GM21825 (cell line): Measurements from ENCODE around the gene IL1B.

ENCODE experiments used
- ATAC-seq: cut with Tn5 transposase; IDR thresholded peaks from one replicate; pipeline ENCODE4 v1.9.1; 2021; ENCODE audit warnings: mild to moderate bottlenecking, moderate library complexity; ENCODE audit not compliant: unreplicated experiment

The IL1B gene

DNA sequence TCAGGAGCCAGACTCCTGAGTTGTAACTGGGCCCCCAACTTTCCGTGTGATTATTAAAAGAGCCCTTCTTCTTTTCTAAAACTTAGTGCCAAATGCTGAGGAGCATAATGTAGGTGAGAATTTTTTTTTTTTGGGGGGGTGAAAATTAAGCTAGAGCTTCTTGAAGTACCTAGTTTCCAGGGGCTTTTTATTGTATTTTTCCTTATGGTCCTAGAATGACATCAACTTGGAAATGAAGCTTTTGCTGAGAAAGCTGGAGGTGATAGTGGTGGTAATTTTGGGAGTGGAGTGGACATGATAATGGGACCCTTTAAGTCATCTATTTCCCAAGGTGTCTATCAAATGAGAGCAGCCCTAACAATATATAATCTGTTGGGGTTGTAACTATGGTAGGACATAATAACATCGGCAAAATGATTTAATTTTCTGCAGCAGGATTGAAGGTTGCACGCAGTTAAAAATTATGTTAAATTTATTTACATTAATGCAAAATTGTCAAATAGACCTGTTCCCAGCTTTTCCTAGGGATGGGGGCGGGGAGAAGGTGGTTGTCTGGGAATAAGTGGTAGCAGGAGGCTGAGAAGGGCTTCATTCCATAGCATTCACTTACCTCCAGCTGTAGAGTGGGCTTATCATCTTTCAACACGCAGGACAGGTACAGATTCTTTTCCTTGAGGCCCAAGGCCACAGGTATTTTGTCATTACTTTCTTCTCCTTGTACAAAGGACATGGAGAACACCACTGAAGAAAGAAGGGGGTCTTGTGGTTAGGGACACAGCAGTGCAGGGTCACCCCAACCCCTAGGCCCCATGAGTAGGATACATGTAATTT is 5.7 kb downstream of the IL1B start:
- ATAC-seq = no peak

DNA sequence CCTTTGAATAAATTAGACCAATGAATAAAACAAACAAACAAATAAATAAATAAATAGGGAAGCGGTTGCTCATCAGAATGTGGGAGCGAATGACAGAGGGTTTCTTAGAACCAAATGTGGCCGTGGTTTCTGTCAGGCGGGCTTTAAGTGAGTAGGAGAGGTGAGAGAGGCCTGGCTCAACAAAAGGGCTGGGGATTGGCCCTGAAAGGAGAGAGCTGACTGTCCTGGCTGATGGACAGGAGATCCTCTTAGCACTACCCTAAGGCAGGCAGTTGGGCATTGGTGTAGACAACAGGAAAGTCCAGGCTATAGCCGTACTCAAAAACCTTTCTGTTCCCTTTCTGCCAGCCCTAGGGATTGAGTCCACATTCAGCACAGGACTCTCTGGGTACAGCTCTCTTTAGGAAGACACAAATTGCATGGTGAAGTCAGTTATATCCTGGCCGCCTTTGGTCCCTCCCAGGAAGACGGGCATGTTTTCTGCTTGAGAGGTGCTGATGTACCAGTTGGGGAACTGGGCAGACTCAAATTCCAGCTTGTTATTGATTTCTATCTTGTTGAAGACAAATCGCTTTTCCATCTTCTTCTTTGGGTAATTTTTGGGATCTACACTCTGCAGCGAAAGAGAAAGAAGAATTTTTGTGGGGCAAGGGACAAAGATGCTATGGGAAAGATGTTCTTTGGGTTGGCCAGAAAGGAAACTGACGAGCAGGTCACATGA is 6.5 kb downstream of the IL1B start:
- no peak for ATAC-seq

DNA sequence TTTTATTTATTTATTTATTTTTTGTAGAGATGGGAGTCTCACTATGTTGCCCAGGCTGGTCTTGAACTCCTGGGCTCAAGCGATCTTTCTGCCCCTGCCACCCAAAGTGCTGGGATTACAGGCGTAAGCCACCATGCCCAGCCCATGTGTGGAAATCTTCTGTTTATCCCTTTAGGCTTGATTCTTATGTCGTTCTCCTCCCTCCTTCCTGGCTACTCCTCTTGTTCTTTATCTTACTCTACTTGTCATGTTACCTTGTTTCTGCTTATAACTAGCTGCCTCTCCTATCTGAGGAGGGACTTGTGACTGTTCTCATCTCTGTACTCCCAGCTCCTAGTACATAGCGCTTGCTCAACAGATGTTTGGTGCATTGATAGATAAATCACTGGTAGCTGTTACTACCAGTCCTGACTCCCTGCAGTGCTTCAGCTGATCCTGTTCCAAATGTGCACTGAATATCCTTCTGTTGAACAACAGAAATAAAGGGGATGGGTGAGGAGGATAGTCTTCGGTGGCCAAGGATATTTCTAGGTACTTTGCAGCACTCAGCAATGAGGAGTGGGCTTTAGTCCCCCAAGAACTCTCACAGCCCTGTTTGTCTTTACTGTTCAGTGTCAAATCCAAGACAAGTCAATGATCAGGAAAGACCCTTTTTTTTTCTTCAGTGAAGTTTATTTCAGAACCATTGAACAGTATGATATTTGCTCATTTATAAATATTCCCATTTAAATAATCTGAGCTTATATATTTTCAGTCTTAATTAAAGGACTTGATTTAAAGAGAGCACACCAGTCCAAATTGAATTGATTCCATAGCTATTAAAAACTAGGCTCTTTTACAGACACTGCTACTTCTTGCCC is 7.2 kb downstream of the IL1B start:
- ATAC-seq = no peak

DNA sequence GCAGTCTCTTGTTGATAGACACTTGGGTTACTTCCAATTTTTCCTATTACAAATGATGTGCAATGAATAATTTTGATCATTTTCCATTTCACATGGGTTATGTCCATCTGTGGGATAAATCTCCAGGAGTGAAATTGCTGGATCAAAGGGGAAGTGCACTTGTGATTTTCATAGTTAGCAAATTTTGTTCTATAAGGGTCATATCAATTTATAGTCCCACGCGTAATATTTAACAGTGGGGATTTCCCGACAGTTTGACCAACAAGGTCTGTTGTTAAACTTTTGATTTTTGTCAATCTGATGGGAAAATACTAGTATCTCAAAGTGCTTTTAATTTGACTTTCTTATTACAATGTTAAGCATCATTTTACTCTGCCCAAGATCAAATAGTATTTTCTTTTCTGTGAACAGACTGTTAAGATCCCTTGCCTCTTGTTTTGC is 8.3 kb downstream of the IL1B start:
- ATAC-seq = no peak

DNA sequence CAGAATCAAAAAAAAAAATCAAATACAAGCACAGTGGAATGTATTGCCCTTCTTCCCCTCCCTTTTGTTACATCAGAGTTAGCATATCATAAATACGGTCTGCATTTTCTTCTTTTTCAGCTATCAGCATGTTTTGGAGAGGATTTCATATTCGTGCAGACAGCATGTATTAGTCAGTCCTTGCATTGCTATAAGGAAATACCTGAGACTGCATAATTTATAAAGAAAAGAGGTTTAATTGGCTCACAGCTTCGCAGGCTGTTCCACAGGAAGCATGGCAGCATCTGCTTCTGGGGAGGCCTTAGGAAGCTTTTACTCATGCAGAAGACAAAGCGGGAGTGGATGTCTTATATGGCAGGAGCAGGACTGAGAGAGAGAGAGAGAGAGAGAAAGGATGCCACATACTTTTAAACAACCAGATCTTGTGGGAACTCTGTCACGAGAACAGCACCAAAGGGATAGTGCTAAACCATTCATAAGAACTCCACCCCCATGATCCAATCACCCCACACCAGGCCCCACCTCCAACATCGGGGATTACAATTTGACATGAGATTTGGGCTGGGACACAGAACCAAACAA is 8.9 kb downstream of the IL1B start:
- ATAC-seq = no peak

DNA sequence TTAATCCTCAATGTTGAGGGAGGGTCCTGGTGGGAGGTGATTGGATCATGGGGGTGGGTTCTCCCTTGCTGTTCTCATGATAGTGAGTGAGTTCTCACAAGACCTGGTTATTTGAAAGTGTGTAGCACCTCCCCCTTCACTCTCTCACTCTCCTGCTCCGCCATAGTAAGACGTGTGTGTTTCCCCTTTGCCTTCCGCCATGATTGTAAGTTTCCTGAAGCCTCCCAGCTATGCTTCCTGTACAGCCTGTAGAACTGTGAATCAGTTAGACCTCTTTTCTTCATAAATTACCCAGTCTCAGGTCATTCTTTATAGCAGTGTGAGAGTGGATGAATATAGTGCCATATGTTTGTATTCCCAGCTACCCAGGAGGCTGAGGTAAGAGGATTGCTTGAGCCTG is 9.6 kb downstream of the IL1B start:
- ATAC-seq = no peak

DNA sequence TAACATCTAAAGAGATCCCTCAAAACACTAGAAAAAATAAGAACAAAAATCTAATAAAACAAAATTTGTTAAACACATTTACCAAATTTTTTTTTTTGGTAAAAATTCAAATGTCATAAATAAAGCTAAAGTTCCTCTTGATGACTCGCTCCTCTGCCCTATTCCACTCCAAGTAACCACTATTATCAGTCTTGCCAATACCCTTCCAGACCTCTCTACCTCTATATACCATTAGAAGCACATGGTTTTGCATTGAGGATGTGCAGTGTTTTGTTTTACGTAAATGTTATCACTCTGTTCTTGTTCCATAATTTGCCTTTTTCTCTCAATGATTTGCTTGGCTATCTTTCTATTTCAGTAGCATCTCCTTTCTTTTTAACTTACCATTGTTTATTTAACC is 10.9 kb downstream of the IL1B start:
- ATAC-seq = no peak

DNA sequence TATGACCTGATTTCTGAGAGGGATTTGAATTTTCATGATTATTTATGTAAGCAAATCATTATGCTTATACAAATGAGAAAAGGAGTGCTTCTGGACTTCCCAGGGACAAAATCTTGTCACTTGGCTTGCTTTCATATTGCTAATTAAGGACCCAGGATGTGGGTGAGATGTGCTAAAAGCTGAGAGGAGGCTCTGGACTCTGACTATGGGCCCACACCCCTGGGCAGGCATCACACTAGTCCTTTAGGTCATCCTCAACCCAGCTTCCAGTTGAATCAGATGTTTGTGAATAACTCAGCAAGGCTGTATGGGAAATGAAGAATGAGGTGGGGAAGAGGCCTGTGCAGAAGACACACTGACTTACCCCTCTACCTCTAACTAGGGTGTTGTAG is 11.9 kb downstream of the IL1B start:
- no peak for ATAC-seq

DNA sequence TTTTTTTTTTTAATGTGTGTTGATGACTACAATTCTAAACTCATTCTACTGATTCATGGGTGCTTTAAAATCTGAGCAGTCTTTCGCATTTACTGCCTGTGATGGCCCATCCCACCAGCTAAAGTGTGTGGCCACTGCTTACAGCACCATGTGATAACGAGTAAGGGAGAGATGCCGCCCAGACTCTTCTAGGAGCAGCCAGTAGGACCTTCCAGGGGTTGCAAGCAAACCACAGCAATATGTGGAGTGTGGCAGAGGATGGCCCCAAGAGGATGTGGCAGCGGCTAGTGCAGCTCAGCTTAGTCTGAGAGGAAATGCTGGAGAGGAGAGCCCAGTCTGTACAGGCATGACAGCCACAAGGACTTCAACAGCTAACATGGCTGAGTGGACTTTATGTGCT is 14.9 kb downstream of the IL1B start:
- no peak for ATAC-seq

GRCh38 chr2:112821142-112821541 is 15.4 kb downstream of the IL1B start:
- ATAC-seq = no peak

- no peak for ATAC-seq
Observed at GRCh38 chr2:112820343-112820742, 16.2 kb downstream of the IL1B start.

DNA sequence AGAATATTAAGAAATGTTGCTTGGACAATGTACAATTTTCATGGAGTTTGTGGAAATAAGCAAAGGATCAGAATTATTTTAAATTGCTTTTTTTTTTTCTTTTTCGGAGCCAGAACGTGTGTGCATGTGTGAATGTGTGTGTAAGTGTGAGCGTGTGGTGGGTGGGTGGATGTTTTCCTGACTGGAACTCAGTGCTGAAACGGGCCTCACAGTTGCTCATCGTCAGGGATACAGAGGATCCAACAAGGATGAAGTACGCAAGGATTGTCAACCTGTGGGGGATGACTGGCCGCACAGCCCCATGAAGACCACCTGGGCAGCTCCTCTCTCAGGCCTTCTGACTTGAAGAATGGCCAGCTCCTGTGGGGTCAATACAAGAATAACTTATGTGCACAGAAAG is 17.5 kb downstream of the IL1B start:
- ATAC-seq = no peak

DNA sequence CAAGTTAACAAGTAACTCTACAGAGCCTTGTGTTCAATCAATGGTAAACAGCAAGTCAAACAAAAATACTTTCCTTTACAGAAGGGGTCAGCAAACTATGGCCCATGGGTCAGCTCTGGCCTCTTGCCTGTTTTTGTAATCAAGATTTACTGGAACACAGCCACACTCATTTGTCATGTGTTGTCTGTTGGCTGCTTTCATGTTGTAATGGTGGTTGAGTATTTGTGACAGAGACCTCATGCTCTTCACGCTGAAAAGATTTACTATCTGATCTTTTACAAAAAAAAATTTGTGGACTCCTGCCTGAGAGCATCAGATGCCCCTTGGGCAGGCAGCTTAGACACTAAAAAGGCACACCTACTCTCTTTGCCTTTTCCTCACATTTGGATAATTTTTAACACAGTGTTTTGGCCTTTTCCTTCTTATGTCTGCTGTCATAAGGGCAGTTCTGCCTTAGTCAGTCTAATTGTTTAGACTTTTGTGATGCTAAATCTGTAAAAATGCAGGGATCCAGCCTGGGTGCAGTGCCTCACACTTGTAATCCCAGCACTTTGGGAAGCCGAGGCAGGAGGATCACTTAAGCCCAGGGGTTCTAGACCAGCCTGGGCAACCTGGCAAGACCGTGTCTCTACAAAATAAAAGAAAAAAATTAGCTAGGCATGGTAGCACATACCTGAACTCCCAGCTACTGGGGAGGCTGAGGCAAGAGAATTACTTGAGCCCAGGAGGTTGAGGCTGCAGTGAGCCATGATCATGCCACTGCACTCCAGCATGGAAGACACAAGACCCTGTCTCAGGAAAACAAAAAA is 18.3 kb downstream of the IL1B start:
- no peak for ATAC-seq

GRCh38 chr2:112817082-112817689 is 19.4 kb downstream of the IL1B start:
- no peak for ATAC-seq

GRCh38 chr2:112814278-112814677 is 22.3 kb downstream of the IL1B start:
- ATAC-seq = no peak

DNA sequence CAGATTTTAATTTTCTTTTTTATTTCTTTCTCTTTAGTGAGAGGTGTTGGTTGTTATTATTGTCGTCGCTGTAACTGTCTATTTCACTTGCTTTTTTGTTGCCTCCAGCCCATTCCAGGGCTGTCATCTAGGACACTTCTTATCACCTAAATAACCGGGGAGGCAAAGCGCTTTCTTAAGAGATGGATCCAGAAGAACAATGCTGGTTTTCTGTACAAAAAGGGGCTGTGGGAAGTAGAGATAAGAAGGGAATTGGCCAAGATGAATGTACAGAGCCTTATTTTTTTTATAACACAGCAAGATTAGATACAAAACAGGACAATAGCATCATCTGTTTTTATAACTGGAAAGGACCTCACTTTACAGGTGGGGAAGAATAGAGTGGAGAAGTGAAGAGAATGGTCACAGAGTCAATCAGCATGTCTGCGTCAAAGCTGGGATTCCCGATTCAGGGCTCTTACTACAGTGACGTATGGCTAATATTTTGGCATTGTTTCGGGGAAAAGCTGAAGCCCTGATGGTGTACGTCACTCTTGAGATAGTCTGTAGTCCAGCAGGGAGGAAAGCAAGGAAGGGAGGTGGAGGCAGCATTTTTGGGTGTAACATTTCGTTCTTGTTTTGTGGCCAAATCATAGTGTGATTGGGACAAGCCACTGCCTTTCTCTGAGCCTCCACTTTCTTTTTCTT is 23.2 kb downstream of the IL1B start:
- no peak for ATAC-seq

DNA sequence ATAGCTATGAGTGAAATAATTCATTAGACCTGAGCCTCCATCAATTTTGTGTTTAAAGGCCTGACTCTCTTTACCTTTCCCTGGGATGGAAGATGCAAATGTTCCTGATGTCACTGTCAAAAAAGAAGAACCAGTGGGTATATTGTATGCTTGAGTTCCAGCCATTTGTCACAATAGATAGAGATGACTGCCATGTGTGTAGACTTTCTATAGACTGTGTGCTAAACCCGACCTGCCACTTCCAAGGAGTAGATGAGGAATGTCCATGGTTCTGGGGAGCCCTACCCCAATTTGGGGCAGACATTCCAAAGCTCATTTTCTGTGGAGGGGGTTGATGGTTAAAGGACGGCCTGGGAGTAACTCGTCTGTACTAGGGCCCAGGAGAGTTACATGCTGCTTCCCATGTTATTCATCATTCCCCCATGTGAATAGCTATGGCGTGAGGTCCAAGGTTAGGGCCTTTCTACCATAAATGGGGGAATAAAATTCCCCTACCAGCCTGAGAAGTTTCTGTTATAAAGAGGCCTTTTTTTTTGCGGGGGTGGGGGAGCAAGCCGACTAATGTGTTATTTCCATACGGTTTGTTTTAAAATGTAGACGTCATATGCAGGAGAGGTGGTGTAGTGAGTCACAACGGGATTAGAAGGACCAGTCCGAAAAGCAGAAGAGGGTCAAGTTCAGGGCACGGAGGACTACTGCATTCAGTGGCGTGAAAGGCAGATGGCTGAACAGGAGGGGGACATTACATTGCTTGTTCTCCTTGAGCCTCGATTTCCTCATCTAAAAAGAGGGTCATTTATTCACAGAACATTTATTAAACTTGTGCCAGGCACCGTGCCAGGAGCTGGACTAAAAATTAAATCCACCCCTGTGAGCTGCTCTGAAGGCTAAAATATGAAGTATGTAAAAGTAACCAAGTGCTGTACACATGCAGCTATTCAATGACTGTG is 24.0 kb downstream of the IL1B start:
- ATAC-seq = no peak

- ATAC-seq = no peak
Observed at GRCh38 chr2:112811841-112812306, 24.7 kb downstream of the IL1B start.
